ENCODE measurements around the gene PPP1R1C. TPM values are rescaled to one million over a fixed set of nuclear protein-coding genes. Genes with fewer than 3 reads are reported as not detected.

Gene PPP1R1C
- total and polyA plus RNA-seq, 2 of the 13 experiments (the other 11 are each of a cell fraction or from before 2014, with no cell fraction given) = 1.5 to 3.5 TPM

- intact Hi-C loops (cut with micrococcal nuclease; ENCODE audit: unreplicated experiment) = no loop called here
- no peak overlapping the region for H3K9ac ChIP-seq (ENCODE audit: insufficient read depth, low read depth, low read length)
- 62% methylated on average over 1 of the region's 1 CpG for WGBS (ENCODE audit: low lambda C conversion rate)
- no peaks in the 10 kb centered on the region for H3K9me3 ChIP-seq (ENCODE audit: low read length)
- no peak overlapping the region for H2AFZ ChIP-seq (ENCODE audit: low read length)
- H3K36me3 ChIP-seq (replicated peaks in 1 of 2; ENCODE audit: control insufficient read depth in 1 of 2, insufficient read depth in 2 of 2, low read length in 2 of 2) = no peaks in the 10 kb centered on the region
- H3K4me1 ChIP-seq (ENCODE audit: insufficient read depth, low read length) = peaks cover 45% of the 10 kb centered on the region
- DNase-seq (ENCODE audit: low spot score) (no peak), FAIRE-seq (no peak), ATAC-seq (no peak)
- H4K20me1 ChIP-seq (ENCODE audit: insufficient read depth, low read length) = no peaks in the 10 kb centered on the region
- H3K27me3 ChIP-seq (ENCODE audit: control insufficient read depth in 1 of 2, insufficient read depth in 2 of 2, low read length in 2 of 2) = no peaks in the 10 kb centered on the region
- ChIA-PET CTCF (ENCODE audit: low intra/inter-chr PET ratio, low total read pairs) (no interaction called here), POLR2A (no interaction called here)
- no TSS peak for BruUV-seq (replicated peaks)
- no peak overlapping the region for H3K4me3 ChIP-seq (replicated peaks in 1 of 3; ENCODE audit: insufficient read depth in 1 of 3, low read depth in 2 of 3, low read length in 3 of 3)
- H3K79me2 ChIP-seq (ENCODE audit: insufficient read depth, low read length) = no peaks in the 10 kb centered on the region
- H3K27ac ChIP-seq (ENCODE audit: extremely low read length, insufficient read depth, low read length) = no peak overlapping the region
- in situ Hi-C loops (cut with HindIII; ENCODE audit: extremely low pct_ligation_motif_present, low pct_unique_long_range_greater_than_20kb) = loop anchor here (5.0 kb wide), 1 partner anchor 34 kb away; no protein-coding TSS in a partner anchor
- no peak overlapping the region for H3K4me2 ChIP-seq (ENCODE audit: low read depth, low read length)
- TF ChIP-seq ZBTB1 (CRISPR knock-in tag; IDR thresholded peaks at IDR 0.05; ENCODE audit: borderline replicate concordance) (no peak), TBL1XR1 (IDR thresholded peaks at IDR 0.05; ENCODE audit: borderline replicate concordance, low read length, partially characterized antibody) (no peak), SNAI1 (CRISPR knock-in tag; IDR thresholded peaks at IDR 0.05; ENCODE audit: borderline replicate concordance) (no peak), CEBPZ (IDR thresholded peaks at IDR 0.05; ENCODE audit: low read length) (no peak), ZBTB3 (CRISPR knock-in tag; IDR thresholded peaks at IDR 0.05; ENCODE audit: borderline replicate concordance, low read depth) (no peak), CC2D1A (CRISPR knock-in tag; IDR thresholded peaks at IDR 0.05) (no peak), ZBTB34 (CRISPR knock-in tag; IDR thresholded peaks at IDR 0.05) (no peak), THAP8 (CRISPR knock-in tag; IDR thresholded peaks at IDR 0.05; ENCODE audit: borderline replicate concordance) (no peak), AKNA (CRISPR knock-in tag; IDR thresholded peaks at IDR 0.05; ENCODE audit: borderline replicate concordance) (no peak), ZNF367 (CRISPR knock-in tag; IDR thresholded peaks at IDR 0.05; ENCODE audit: borderline replicate concordance) (no peak), NR2F1 (CRISPR knock-in tag; IDR thresholded peaks at IDR 0.05) (no peak), ZSCAN30 (CRISPR knock-in tag; IDR thresholded peaks at IDR 0.05) (no peak), SP1 (IDR thresholded peaks at IDR 0.05) (no peak), SP1 (CRISPR knock-in tag; IDR thresholded peaks at IDR 0.05) (no peak)
These were observed 39.1 kb upstream of the PPP1R1C start for GRCh38 chr2:181946444-181947127.
